Measurements from ENCODE around the gene GMFB.
"Not testable (repeated sequence)": the region's sequence is repeated elsewhere in the genome, so short reads cannot be mapped to it uniquely, and the experiment has no call there.

Gene GMFB

DNA sequence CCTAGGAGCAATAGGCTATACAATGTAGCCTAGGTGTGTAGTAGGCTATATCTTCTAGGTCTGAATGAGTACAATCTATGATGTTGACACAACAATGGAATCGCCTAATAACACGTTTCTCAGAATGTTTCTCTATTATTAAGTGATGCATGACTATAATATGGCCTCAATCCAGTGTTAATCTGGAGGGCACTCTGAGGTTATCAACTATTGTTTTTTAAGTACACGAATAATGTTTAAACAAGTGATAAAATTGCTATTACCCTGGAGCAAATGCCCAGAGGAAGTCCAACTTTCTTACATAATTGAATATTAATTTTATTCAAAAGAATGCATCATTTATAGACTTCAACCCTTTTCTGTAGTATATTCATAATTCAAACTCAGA, 31.2 kb downstream of the GMFB start:
- Histone ChIP-seq H3K27ac (no peak overlapping the region), H3K9me3 (ENCODE audit: severe bottlenecking) (peaks cover 4% of the 10 kb centered on the region), H3K4me3 (ENCODE audit: low read depth, low read length) (no peak overlapping the region), H3K27me3 (ENCODE audit: insufficient read depth, low read depth, severe bottlenecking) (no peaks in the 10 kb centered on the region), H3K36me3 (no peaks in the 10 kb centered on the region)
- TF ChIP-seq, protein P1, sequence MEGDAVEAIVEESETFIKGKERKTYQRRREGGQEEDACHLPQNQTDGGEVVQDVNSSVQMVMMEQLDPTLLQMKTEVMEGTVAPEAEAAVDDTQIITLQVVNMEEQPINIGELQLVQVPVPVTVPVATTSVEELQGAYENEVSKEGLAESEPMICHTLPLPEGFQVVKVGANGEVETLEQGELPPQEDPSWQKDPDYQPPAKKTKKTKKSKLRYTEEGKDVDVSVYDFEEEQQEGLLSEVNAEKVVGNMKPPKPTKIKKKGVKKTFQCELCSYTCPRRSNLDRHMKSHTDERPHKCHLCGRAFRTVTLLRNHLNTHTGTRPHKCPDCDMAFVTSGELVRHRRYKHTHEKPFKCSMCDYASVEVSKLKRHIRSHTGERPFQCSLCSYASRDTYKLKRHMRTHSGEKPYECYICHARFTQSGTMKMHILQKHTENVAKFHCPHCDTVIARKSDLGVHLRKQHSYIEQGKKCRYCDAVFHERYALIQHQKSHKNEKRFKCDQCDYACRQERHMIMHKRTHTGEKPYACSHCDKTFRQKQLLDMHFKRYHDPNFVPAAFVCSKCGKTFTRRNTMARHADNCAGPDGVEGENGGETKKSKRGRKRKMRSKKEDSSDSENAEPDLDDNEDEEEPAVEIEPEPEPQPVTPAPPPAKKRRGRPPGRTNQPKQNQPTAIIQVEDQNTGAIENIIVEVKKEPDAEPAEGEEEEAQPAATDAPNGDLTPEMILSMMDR (IDR thresholded peaks at IDR 0.05; ENCODE audit: low read depth, low read length) = no peak
- no peak for DNase-seq

DNA sequence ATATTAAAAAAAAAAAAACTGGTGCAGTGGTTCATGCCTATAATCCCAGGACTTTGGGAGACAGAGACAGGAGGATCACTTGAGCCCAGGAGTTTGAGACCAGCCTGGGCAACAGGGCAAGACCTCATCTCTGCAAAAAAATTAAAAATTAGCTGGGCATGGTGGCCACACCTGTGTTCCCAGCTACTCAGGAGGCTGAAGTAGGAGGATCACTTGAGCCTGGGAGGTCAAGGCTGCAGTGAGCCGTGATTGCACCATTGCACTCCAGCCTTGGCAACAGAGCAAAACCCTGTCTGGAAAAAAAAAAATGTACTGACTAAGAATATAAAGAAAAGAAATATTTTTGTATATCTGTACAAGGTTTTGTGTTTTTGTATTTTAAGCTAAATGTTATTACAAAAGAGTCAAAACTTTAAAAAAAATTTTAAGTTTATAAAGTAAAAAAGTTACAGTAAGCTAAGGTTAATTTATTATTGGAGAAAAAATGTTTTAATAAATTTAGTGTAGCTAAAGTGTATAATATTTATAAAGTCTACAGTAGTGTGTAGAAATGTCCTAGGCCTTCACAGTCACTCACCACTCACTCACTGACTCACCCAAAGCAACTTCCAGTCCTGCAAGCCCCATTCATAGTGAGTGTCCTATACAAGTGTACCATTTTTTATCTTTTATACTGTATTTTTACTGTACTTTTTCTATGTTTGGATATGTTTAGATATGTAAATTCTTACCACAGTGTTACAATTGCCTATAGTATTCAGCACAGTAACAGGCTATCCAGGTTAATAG, 31.8 kb downstream of the GMFB start:
- H3K36me3 ChIP-seq; H3K9me3 ChIP-seq (ENCODE audit: severe bottlenecking); H3K4me3 ChIP-seq (ENCODE audit: low read depth, low read length); DNase-seq; H3K27ac ChIP-seq; H3K27me3 ChIP-seq (ENCODE audit: insufficient read depth, low read depth, severe bottlenecking): not testable (repeated sequence)

DNA sequence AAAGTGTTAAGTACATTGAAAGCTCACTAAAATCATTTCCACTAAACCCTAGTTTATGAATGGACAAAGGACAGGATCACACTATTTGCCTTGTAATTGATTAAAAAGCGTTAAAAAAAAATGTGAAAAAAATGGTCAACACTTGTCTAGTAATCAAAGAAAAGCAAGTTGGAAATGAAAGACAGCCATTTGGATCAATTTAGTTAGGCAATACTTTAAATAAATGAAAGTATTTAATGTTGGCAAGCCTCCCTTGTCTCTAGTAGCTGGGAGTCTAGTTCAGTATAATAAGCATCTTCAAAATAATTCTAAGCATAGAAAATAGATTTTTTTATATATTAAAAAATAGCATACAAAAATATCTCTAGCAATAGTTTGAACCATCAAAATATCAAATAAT, 33.4 kb downstream of the GMFB start:
- DNase-seq = no peak
- TF ChIP-seq, protein P1 (IDR thresholded peaks at IDR 0.05; ENCODE audit: low read depth, low read length) = no peak
- Histone ChIP-seq H3K36me3 (no peaks in the 10 kb centered on the region), H3K9me3 (ENCODE audit: severe bottlenecking) (peaks cover 4% of the 10 kb centered on the region), H3K27ac (no peak overlapping the region), H3K27me3 (ENCODE audit: insufficient read depth, low read depth, severe bottlenecking) (no peaks in the 10 kb centered on the region), H3K4me3 (ENCODE audit: low read depth, low read length) (no peak overlapping the region)

DNA sequence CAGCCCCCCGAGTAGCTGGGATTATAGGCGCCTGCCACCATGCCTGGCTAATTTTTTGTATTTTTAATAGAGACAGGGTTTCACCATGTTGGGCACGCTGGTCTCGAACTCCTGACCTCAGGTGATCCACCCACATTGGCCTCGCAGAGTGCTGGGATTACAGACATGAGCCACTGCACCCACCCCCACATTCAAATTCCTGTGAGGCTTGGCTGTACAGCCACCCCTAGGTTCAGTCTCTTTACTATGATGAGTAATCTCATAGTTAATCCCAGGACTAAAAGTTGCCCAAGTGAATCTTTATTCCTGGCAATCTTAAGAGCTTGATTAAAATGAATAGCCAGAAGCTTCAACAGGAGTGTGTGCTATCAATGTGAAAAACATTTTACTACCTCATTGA, 34.8 kb downstream of the GMFB start:
- not testable (repeated sequence) for H3K27me3 ChIP-seq (ENCODE audit: insufficient read depth, low read depth, severe bottlenecking); H3K4me3 ChIP-seq (ENCODE audit: low read depth, low read length); H3K9me3 ChIP-seq (ENCODE audit: severe bottlenecking); H3K36me3 ChIP-seq; H3K27ac ChIP-seq
- DNase-seq = peak; percentile 52

DNA sequence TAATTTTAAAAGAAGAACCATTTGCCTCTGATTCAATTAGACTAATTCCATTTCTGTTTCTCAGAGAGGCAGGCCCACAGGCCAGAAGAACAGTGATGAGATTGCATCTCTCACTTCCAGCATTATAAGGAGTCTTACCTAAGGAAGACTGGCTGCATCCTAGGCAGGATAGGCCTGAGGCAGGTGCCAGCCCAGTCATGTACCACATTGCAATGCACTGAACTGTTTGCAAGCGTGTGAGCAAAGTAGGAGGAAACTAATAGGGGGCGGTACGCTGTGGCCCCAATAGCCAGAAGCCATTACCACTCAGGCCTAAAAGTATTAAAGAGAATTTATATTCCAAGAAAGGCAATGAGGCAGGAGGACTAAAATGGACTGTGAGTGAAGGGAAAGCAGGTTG, 35.5 kb downstream of the GMFB start:
- H3K27ac ChIP-seq = no peak overlapping the region
- no peak for DNase-seq
- no peaks in the 10 kb centered on the region for H3K27me3 ChIP-seq (ENCODE audit: insufficient read depth, low read depth, severe bottlenecking)
- TF ChIP-seq, protein P1 (IDR thresholded peaks at IDR 0.05; ENCODE audit: low read depth, low read length) = no peak
- no peak overlapping the region for H3K4me3 ChIP-seq (ENCODE audit: low read depth, low read length)
- no peaks in the 10 kb centered on the region for H3K36me3 ChIP-seq
- H3K9me3 ChIP-seq (ENCODE audit: severe bottlenecking) = no peaks in the 10 kb centered on the region

DNA sequence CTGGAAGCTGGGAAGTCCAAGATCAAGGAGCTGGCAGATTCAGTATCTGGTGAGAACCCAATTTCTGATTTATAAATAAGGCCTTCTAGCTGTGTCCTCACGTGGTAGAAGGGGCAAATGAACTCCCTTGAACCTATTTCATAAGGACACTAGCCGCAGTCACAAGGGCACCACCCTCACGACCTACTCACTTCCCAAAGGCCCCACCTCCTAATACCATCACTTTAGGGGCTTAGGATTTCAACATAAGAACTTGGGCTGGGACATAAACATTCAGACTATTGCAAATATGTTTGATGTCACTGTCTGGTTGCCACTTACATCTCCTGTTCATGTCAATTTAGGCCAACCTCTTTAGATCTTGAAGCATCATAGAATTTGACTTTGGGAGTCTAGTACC, 36.8 kb downstream of the GMFB start:
- no peaks in the 10 kb centered on the region for H3K9me3 ChIP-seq (ENCODE audit: severe bottlenecking)
- TF ChIP-seq, protein P1 (IDR thresholded peaks at IDR 0.05; ENCODE audit: low read depth, low read length) = no peak
- no peak for DNase-seq
- no peak overlapping the region for H3K27ac ChIP-seq
- H3K27me3 ChIP-seq (ENCODE audit: insufficient read depth, low read depth, severe bottlenecking) = no peaks in the 10 kb centered on the region
- no peak overlapping the region for H3K4me3 ChIP-seq (ENCODE audit: low read depth, low read length)
- H3K36me3 ChIP-seq = no peaks in the 10 kb centered on the region

DNA sequence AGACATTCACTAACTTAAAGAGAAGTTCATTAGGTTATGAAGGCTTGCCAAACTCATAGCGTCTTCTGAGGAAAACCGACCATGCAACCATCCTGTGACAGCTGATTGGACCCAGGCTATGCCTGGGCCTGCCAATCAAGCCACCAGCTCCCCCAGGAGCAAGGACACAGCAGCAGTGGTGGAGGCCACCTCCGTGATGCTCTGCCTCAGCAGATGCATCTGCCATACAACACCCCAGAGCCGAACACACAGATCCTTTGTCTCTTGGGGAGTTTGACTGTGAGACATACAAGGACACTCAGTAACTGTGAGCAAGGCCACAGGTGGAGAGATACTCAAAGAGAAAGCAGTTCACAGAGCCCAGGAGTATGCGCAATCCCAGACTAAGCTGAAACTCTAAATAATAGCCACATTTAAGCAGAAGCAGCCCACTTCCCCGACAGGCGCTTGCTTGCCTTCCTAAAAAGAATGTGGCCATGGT, 37.6 kb downstream of the GMFB start:
- Histone ChIP-seq H3K27me3 (ENCODE audit: insufficient read depth, low read depth, severe bottlenecking) (no peaks in the 10 kb centered on the region), H3K4me3 (ENCODE audit: low read depth, low read length) (no peak overlapping the region), H3K27ac (no peak overlapping the region), H3K36me3 (no peaks in the 10 kb centered on the region), H3K9me3 (ENCODE audit: severe bottlenecking) (no peaks in the 10 kb centered on the region)
- TF ChIP-seq, protein P1 (IDR thresholded peaks at IDR 0.05; ENCODE audit: low read depth, low read length) = no peak
- no peak for DNase-seq
